ENCODE data around the gene LGALS7B.
"Not testable (repeated sequence)": the region's sequence is repeated elsewhere in the genome, so short reads cannot be mapped to it uniquely, and the experiment has no call there.

The LGALS7B gene

DNA sequence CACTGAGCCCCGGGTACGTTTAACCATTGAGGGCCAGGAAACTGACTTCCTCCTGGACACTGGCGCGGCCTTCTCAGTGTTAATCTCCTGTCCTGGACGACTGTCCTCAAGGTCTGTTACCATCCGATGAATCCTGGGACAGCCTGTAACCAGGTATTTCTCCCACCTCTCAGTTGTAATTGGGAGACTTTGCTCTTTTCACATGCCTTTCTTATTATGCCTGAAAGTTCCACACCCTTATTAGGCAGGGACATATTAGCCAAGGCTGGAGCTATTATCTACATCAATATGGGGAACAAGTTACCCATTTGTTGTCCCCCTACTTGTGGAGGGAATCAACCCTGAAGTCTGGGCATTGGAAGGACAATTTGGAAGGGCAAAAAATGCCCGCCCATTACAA lies 36.9 kb downstream of the LGALS7B start:
- not testable (repeated sequence) for DNase-seq

DNA sequence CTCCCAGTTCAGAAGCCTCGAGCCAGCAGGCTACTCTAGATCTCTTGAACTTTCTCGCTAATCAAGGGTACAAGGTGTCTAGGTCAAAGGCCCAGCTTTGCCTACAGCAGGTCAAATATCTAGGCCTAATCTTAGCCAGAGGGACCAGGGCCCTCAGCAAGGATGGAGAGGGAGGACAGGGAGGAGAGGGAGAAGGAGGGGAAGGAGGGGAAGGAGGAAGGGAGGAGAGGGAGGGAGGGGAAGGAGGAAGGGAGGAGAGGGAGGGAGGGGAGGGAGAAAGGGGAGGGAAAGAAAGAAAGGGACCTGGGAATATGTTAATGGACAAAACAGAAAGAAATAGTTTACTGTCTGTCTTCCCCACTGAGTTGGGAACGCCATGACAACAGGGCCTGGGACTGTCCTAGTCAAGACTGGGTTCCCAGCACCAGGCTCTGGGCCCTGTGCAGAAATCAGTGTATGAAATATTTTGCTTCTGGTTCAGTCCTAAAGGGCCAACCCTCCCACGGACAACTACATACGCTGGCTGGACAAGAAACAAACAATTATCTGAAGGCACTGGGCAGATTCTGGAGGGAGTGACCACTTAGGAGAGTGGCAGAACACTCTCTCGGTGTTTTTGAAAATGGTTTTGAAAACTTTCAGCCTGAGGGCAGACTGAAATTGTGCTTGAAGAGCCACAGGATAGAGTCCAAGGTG lies 38.0 kb downstream of the LGALS7B start:
- DNase-seq: no peak

DNA sequence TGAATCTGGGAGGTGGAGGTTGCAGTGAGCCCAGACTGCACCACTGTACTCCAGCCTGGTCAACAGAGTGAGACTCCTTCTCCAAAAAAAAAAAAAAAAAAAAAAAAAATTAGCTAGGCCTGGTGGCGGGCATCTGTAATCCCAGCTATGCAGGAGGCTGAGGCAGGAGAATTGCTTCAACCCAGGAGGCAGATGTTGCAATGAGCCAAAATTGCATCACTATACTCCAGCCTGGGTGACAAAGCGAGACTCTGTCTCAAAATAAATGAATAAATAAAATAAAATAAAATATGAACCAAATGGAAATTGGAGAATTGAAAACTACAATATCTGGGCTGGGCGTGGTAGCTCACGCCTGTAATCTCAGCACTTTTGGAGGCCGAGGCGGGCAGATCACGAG lies 40.2 kb downstream of the LGALS7B start:
- DNase-seq: not testable (repeated sequence)

DNA sequence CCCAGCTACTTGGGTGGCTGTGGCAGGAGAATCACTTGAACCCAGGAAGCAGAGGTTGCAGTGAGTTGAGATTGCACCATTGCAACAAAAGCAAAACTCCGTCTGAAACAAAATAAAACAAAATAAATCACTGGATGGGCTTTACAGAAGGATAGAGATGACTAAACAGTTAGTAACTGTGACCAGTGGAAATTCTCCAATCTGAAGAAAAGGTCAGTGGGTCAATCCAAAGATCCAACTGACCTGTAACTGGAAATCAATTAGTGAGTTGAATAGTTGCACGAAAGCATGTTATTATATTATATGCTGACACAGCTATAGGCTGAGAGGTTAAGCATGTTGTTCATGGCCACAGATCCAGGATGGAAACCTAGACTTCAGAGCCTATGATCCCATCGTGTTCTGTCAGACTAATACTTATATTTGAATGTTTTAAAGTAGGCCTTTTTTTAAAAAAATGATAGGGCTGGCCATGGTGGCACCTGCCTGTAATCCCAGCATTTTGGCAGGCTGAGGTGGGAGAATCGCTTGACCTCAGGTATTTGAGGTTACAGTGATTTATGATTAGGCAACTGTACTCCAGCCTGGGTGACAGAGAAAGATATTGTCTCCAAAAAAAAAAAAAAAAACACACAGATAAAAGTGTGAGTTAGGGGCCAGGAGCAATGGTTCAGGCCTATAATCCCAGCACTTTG lies 41.2 kb downstream of the LGALS7B start:
- no peak for DNase-seq

DNA sequence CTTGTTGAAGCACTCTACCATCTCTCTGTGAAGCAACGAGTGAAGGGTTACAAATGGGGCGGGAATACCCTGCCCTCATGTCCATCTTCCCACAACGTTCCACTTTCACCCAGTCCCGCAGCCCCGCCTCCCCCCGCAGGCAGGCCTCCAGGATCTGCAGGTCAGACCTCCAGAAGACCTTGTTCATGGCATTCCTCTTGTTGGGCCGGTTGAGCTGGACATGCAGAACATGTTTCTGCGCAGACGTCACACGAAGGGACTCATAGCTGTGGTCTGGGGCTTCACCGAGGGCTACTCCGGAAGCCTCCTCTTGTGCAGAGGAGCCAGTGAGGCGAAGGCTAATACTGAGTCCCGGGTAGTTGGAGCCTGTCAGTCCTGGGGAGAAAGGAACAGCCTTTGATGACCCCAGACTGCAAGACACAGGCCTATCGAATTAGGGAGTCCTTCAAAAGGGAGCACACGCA lies 42.2 kb downstream of the LGALS7B start:
- DNase-seq: peak; percentile 61

DNA sequence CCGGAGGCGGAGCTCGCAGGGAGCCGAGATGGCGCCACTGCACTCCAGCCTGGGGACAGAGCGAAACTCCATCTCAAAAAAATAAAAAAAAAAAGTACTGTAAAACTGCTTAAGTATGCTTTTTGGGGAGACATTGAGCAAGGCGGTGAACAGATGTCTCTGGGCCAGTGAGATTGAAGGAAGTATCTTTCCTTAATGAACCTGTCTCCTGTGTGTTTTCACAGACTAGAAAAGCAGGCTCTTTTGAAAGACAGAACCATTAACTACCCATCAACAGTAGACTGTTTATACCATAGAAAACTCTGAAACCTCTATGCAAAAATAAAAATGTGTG lies 44.1 kb downstream of the LGALS7B start:
- no peak for DNase-seq

DNA sequence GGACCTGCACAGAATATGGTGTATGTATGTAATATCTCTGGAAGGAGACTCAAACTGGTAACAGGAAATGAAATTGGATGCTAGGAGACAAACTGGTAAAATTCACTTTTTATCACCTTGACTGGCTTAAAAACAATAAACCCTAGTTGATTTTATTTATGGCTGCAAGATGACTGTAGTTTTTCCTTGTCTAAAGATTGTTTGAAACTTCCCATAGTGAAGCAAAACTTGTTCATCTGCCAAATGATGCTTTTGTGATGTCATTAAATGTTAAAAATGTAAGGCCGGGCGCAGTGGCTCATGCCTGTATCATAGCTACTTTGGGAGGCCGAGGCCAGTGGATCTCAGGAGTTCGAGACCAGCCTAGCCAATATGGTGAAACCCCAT lies 45.1 kb downstream of the LGALS7B start:
- DNase-seq: no peak

DNA sequence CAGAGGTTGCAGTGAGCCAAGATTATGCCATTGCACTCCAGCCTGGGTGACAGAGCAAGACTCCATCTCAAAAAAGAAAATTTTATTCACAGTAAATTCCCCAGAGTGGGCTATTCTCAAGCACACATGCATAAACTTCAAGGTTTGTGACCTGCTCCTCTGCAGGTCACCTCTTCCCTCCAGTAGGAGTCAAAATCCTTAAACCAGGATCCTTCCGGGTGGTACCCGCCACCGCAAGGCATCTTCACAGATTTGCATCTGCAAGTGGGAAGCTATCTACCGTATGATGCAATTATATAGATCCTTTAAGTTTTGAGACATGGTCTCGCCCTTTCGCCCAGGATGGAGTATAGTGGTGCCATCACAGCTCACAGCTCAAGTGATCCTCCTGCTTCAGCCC lies 45.6 kb downstream of the LGALS7B start:
- no peak for DNase-seq

DNA sequence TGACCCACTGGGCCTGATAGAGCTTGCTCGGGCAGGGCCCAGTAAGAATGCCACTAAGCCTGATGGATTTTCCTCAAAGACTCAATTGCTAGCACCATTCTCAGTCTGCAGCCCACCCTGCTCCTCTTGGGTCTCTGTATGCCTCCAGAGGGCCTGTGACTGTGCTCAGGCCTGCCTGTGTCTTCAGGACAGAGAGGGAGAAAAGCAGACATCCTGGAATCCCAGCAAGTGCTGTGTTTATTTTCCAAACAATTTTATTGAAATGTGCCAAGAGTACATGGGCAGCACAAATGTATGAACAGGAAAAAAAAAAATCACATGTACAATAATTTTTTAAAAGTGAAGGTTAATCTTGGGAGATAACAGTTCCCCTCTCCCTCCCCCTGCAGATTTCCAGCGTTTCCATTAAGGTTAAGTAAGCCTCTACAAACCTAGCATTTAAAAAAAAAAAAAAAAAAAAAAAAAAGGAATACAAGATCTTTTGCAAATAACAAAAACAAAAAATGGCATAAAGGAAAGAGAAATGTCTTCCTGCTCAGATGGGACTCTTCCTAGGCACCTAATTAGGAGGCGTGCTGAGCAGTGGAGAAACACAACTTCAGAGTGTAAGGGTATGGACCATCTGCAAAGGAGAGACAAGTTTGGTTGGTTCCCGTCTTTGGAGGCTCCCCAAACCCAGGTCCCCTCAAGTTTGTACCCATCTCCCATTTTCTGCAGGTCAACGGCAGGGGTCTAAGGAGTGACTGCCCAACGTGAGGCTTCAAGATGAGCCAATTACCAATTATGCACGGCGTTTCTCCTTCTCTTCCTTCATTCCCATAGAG lies 47.4 kb downstream of the LGALS7B start:
- DNase-seq: no peak

DNA sequence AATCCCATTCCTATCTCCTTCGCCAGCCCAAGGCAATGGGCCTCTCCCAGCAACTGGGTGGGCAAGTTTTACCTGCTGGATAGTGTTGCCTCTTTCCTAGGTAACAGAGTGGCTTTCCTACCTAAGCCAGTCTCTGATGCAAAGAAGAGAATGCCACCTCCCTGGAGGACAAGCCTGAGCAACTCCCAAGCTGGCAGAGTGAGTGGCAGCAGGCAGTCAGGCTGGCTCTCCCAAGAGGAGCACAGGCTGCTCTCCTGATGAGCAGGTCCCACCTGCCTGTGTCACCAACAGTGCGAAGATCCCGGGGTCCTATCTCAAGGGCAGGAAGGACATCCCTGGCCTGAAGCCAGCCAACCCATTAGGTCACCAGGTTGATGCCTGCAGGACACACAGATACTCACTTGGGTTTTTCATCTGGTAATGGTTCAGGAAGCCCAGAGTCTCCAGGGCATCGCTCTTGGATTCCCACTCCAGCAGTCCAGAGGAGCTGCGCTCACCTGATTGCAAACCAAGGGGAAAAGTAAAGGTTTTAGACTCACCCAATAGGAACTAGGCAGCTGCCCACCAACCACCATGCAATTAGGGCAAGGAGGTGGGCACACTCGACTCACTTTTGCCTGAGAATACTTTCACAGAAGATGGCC lies 48.1 kb downstream of the LGALS7B start:
- DNase-seq: no peak

DNA sequence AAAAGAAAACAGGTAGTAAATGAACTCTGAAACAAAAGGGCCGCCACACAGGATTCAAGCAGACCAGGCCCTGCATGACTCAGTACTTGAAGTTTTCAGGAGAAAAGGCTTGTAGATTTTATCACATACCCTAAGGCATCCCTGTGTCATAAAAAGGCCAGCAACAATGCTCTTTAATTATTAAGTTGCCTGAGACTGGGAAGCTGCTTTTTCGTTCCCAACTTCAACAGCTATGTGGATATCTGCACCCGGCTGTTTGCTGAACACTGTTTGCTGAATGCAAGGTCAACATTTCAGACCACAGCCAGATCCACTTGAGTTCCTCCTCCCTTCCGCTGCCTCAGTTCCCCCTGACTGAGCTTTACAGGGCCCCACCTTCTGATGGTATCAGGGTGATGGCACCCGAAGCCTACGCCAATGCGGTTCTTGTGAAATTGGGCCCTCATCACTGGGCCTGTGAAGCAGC lies 48.7 kb downstream of the LGALS7B start:
- DNase-seq: no peak

DNA sequence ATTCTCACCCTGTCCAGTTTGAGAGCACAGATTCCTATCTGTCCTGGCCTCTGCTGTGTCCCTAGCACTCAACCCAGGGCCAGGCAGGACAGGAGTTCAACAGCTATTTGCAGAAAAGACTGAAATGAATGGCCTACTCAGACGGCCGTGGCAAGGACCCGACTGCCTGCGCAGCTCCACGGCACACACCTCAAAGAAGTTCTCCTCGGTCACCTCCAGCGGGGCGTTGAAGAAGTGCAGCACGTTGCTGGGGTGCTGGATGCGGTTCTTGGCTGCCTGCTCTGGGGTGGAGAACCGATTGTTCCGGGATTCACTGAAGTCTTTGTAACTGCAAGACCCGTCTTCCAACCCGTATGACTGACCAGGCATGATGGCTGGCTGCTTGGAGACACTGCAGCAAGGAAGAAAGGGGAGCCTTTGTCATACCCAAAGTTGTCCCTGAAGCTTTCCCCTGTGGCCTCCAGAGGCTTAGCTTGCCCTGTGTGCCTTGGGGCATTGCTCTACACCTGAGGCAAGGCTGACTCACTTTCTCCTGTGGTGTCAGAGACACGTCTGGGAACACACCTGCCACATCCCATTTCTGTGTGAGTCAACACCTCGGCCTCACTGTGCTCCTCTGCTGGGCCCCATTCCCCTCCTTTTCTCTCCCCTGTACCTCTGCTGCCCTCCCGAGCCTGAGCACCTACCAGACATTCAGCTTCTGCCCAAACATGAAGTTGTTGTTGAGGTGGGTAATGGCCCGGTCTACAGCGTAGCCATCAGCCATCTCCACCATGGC lies 49.4 kb downstream of the LGALS7B start:
- DNase-seq: no peak

DNA sequence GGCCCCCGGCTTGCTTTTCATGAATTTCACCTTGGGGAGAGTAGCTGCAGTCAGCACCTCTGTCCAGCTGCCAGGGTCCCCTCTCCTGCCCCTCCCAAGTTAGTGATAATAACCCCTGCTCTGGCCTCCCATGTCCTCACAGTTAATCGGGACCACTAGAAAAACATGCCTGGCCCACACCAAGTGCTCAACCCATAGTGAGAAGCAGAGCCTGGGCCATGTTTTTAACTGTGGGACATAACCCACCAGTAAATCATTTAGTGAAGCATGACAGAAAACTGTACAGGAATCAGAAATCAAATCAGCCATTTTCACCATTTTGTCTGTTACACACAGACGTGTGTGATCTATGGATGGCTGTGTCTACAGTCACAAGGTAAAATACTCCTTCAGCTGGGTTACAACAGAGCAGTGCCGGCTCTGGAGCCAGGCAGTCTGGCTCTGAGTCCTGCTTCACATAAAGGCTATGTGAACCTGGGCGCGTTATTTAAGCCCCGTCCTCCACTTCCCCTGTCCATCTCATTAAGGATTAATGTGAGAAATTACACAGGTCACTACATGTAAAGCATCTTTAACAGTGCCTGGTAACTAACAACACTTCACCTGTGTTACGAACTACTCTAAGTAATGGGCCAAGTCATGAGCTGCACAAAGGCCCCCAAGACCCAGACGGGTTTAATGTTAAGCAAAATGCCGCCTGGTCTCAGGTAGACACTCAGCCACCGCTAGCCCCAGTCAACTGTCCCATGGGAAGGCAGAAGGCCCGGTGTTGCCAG lies 50.2 kb downstream of the LGALS7B start:
- no peak for DNase-seq

DNA sequence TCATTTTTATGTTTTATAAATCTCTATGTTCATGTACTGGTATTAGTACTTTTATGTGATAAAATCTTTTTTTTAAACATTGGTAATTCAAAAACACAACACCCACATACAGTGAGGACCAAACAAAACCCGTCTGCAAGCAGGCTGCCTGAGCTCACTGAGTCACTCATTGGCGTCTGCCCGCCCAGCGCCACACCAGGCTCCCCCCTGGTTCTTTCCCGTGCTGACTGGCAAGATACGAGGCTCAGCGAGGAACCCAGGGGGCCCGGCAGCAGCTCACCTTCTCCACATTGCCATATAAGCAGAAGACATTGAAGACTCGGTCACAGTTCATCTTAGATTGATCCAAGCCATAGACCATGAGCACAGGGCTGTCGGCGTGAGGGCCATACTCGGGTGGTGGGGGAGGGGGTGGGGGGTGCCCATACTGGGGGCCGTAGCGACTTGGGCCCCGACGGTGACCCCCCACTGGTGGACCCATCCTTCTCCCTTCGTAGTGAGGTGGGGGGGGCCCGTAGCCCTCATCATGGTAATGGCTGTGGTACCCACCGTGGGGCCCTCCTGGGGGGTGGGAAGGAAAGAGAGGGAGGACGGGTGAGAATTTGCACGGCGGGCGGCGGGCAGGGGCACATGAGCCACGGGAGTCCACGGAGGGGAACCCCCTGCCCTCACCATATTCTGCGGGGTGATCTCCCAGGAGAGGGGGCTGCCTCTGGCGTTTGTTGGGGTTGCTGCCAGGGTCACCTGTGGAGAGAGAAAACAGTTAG lies 51.0 kb downstream of the LGALS7B start:
- DNase-seq: no peak

DNA sequence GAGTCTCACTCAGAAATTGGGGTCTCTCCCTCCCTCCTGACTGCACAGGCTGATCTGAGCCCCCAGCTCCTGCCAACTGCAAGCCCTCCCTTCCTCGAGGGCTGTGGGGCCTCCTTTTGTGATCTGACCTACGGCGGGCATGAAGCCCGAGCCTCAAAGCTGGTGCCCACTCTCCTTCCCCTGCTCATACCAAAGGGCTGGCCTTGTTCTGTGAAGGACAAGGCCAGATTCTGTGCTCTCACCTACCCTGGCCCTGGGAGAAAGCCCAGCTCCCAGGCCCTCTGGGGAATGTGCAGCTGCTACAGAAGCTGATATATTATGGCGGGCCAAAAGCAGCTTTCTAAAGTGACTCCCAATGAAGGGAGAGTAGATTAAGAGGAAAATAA lies 51.6 kb downstream of the LGALS7B start:
- no peak for DNase-seq

Data from left hindlimb (tissue), 1 donor.